Muscle layer of duodenum (tissue), 2 donors: Measurements from ENCODE around the gene TXNDC5.
"Not testable (repeated sequence)": the region's sequence is repeated elsewhere in the genome, so short reads cannot be mapped to it uniquely, and the experiment has no call there.

ENCODE experiments used
- H3K27ac ChIP-seq: one replicate; pipeline ENCODE4 v1.7.0; 2013; ENCODE audit warnings: mild to moderate bottlenecking, low read length
- H3K27me3 ChIP-seq: one replicate; pipeline ENCODE4 v1.7.0; 2013; ENCODE audit warnings: low read depth, mild to moderate bottlenecking, control low read depth, low read length
- H3K36me3 ChIP-seq, 2 donors: one replicate each; pipeline ENCODE4 v1.7.0; 2013; ENCODE audit warnings: low read length in 2 of 2, control low read depth in 1 of 2, mild to moderate bottlenecking in 1 of 2; ENCODE audit not compliant: insufficient read depth in 2 of 2, control insufficient read depth in 1 of 2
- H3K4me1 ChIP-seq, 2 donors: one replicate each; pipeline ENCODE4 v1.7.0; 2013; ENCODE audit warnings: low read length in 2 of 2, mild to moderate bottlenecking in 2 of 2, control low read depth in 1 of 2, moderate library complexity in 1 of 2; ENCODE audit not compliant: insufficient read depth in 2 of 2, control insufficient read depth in 1 of 2
- H3K4me3 ChIP-seq, 2 donors: one replicate each; pipeline ENCODE4 v1.7.0; 2013; ENCODE audit warnings: low read length in 2 of 2, low read depth in 1 of 2, mild to moderate bottlenecking in 1 of 2
- H3K9me3 ChIP-seq, 2 donors: one replicate each; pipeline ENCODE4 v1.7.0; 2013; ENCODE audit warnings: low read length in 2 of 2, control low read depth in 1 of 2, mild to moderate bottlenecking in 1 of 2; ENCODE audit not compliant: control insufficient read depth in 1 of 2
- donor health status: healthy.

Gene TXNDC5

GRCh38 chr6:7893342-7893741 lies 17.2 kb downstream of the TXNDC5 start:
- Histone ChIP-seq H3K4me3 (no peak overlapping the region), H3K27me3 (no peaks in the 10 kb centered on the region), H3K4me1 (no peaks in the 10 kb centered on the region), H3K27ac (no peak overlapping the region), H3K9me3 (no peaks in the 10 kb centered on the region), H3K36me3 (peaks cover 88 to 89% of the 10 kb centered on the region in 2 donors)

- not testable (repeated sequence) for H3K27ac ChIP-seq, H3K27me3 ChIP-seq
- H3K36me3 ChIP-seq = peaks cover 87 to 89% of the 10 kb centered on the region in 2 donors
Measured at GRCh38 chr6:7892367-7892766, 18.2 kb downstream of the TXNDC5 start.

GRCh38 chr6:7891078-7891872 lies 19.3 kb downstream of the TXNDC5 start:
- H3K4me1 ChIP-seq = no peaks in the 10 kb centered on the region
- no peak overlapping the region for H3K4me3 ChIP-seq
- no peaks in the 10 kb centered on the region for H3K27me3 ChIP-seq
- no peak overlapping the region for H3K27ac ChIP-seq
- H3K9me3 ChIP-seq = no peaks in the 10 kb centered on the region
- peaks cover 89 to 92% of the 10 kb centered on the region in 2 donors for H3K36me3 ChIP-seq

More at GRCh38 chr6:7892367-7892766, 18.2 kb downstream of the TXNDC5 start:
- not testable (repeated sequence) for H3K4me3 ChIP-seq, H3K9me3 ChIP-seq, H3K4me1 ChIP-seq

GRCh38 chr6:7888587-7889357 lies 21.8 kb downstream of the TXNDC5 start:
- H3K4me3 ChIP-seq = no peak overlapping the region
- peaks cover 89 to 93% of the 10 kb centered on the region in 2 donors for H3K36me3 ChIP-seq
- H3K27ac ChIP-seq = no peak overlapping the region
- H3K4me1 ChIP-seq = no peaks in the 10 kb centered on the region
- no peaks in the 10 kb centered on the region for H3K9me3 ChIP-seq
- no peaks in the 10 kb centered on the region for H3K27me3 ChIP-seq

GRCh38 chr6:7887278-7887991 lies 23.2 kb downstream of the TXNDC5 start:
- Histone ChIP-seq H3K4me1 (no peaks in the 10 kb centered on the region), H3K36me3 (peaks cover 93% of the 10 kb centered on the region in 2 donors), H3K27ac (no peak overlapping the region), H3K4me3 (no peak overlapping the region), H3K9me3 (no peaks in the 10 kb centered on the region), H3K27me3 (no peaks in the 10 kb centered on the region)

GRCh38 chr6:7886132-7886531 lies 24.5 kb downstream of the TXNDC5 start:
- peaks cover 92% of the 10 kb centered on the region in 2 donors for H3K36me3 ChIP-seq
- no peaks in the 10 kb centered on the region for H3K4me1 ChIP-seq
- H3K27me3 ChIP-seq = no peaks in the 10 kb centered on the region
- no peaks in the 10 kb centered on the region for H3K9me3 ChIP-seq
- H3K27ac ChIP-seq = no peak overlapping the region
- H3K4me3 ChIP-seq = no peak overlapping the region

- Histone ChIP-seq H3K27ac (no peak overlapping the region), H3K36me3 (peaks cover 65 to 74% of the 10 kb centered on the region in 2 donors)
Measured at GRCh38 chr6:7883381-7883780, 27.2 kb downstream of the TXNDC5 start.

GRCh38 chr6:7882505-7883257 lies 27.9 kb downstream of the TXNDC5 start:
- H3K4me3 ChIP-seq = no peak overlapping the region
- peaks cover 59 to 67% of the 10 kb centered on the region in 2 donors for H3K36me3 ChIP-seq

More at GRCh38 chr6:7883381-7883780, 27.2 kb downstream of the TXNDC5 start:
- Histone ChIP-seq H3K4me1 (no peaks in the 10 kb centered on the region), H3K27me3 (no peaks in the 10 kb centered on the region), H3K4me3 (no peak overlapping the region), H3K9me3 (no peaks in the 10 kb centered on the region)

GRCh38 chr6:7881765-7882500 lies 28.7 kb downstream of the TXNDC5 start:
- Histone ChIP-seq H3K4me1 (no peaks in the 10 kb centered on the region), H3K9me3 (no peaks in the 10 kb centered on the region), H3K27me3 (no peaks in the 10 kb centered on the region), H3K27ac (no peak overlapping the region), H3K36me3 (peaks cover 55 to 59% of the 10 kb centered on the region in 2 donors), H3K4me3 (no peak overlapping the region)

More at GRCh38 chr6:7882505-7883257, 27.9 kb downstream of the TXNDC5 start:
- Histone ChIP-seq H3K4me1 (no peaks in the 10 kb centered on the region), H3K9me3 (no peaks in the 10 kb centered on the region), H3K27ac (no peak overlapping the region), H3K27me3 (no peaks in the 10 kb centered on the region)

GRCh38 chr6:7880718-7881107 lies 29.9 kb downstream of the TXNDC5 start:
- Histone ChIP-seq H3K4me3 (no peak overlapping the region), H3K4me1 (no peaks in the 10 kb centered on the region), H3K27ac (no peak overlapping the region), H3K27me3 (no peaks in the 10 kb centered on the region), H3K36me3 (peaks cover 43 to 47% of the 10 kb centered on the region in 2 donors), H3K9me3 (no peaks in the 10 kb centered on the region)
